OCI-LY1 (cell line): ENCODE measurements around the gene KCNJ1.

Experiments used
- CTCF ChIP-seq: fragments of 200-600 bp; sonication (generic), shearing (Covaris generic); IDR thresholded peaks from 2 replicates; pipeline ENCODE4 v1.5.1; 2017; ENCODE audit warnings: mild to moderate bottlenecking, antibody characterized with exemption, low read length, moderate library complexity, mixed read lengths
- EZH2 ChIP-seq: fragments of 200-600 bp; sonication (generic), shearing (Covaris generic); IDR thresholded peaks from 2 replicates; pipeline ENCODE4 v1.8.0; 2017; ENCODE audit warnings: borderline replicate concordance, mixed run types, mild to moderate bottlenecking, antibody characterized with exemption, low read length, moderate library complexity, mixed read lengths

- TF ChIP-seq CTCF (no peak), EZH2 (no peak)
Observed at GRCh38 chr11:128907585-128907984, 40.5 kb upstream of the KCNJ1 start.
